SH-SY5Y (cell line): Measurements from ENCODE around the gene DPP6.

ENCODE experiments used
- GATA2 ChIP-seq: IDR thresholded peaks from 2 replicates; pipeline ENCODE4 v1.6.1; 2011; ENCODE audit warnings: mild to moderate bottlenecking, low read depth, low read length
- GATA3 ChIP-seq: IDR thresholded peaks from 2 replicates; pipeline ENCODE4 v1.6.1; 2011; ENCODE audit warnings: low read depth, mild to moderate bottlenecking, low read length, moderate library complexity

GRCh38 chr7:154332811-154333580 lies 280.8 kb downstream of the DPP6 start:
- TF ChIP-seq GATA2 (no peak), GATA3 (no peak)
